Upper lobe of left lung (tissue), 4 donors: ENCODE results near the gene RNASET2.
A peak's percentile ranks its signal among the peaks of the same experiment; 100 is the strongest.

ENCODE experiments used
- CTCF ChIP-seq, 6 experiments: fragments of 450-650 bp in 4 of 6; fragments of 200-600 bp in 2 of 6; sonication (generic) in 2 of 6; IDR thresholded peaks; one replicate each; pipeline ENCODE4 v1.5.1; 2016 to 2019; ENCODE audit warnings: antibody characterized with exemption in 6 of 6
- POLR2A ChIP-seq, 4 donors: fragments of 450-650 bp; IDR thresholded peaks; one replicate each; pipeline ENCODE4 v1.5.1; 2016 to 2017; ENCODE audit warnings: antibody characterized with exemption in 4 of 4, mild to moderate bottlenecking in 2 of 4
- POLR2AphosphoS5 ChIP-seq, 2 donors: sonication (generic); formaldehyde crosslinking; IDR thresholded peaks; one replicate each; pipeline ENCODE4 v1.5.1; 2017; ENCODE audit warnings: antibody characterized with exemption in 2 of 2

- TF ChIP-seq CTCF (IDR thresholded peaks at IDR 0.05) (peak in 2 of 6 experiments; percentile 10 to 11), POLR2A (IDR thresholded peaks at IDR 0.05) (no peak), POLR2AphosphoS5 (IDR thresholded peaks at IDR 0.05) (no peak)
Observed at GRCh38 chr6:166955865-166956443, 396 bp downstream of the RNASET2 start.
